ENCODE results near the gene RASSF7.

The RASSF7 gene

GRCh38 chr11:550746-551085 is 10.1 kb upstream of the RASSF7 start:
- no peak overlapping the region for H3K4me3 ChIP-seq (replicated peaks; ENCODE audit: low read depth, low read length)
- TF ChIP-seq CTCF (IDR thresholded peaks at IDR 0.05; ENCODE audit: insufficient read depth, low read length, poor library complexity, severe bottlenecking): no peak
- no peaks in the 10 kb centered on the region for H3K27me3 ChIP-seq (replicated peaks; ENCODE audit: control insufficient read depth, insufficient read depth, low read length)
- H3K36me3 ChIP-seq (ENCODE audit: control insufficient read depth, insufficient read depth, low read length): no peaks in the 10 kb centered on the region
- no peak for DNase-seq (ENCODE audit: extremely low read depth, insufficient read length)

GRCh38 chr11:551131-551530 is 9.6 kb upstream of the RASSF7 start:
- no peak for DNase-seq (ENCODE audit: extremely low read depth, insufficient read length)
- Histone ChIP-seq H3K36me3 (ENCODE audit: control insufficient read depth, insufficient read depth, low read length) (no peaks in the 10 kb centered on the region), H3K4me3 (replicated peaks; ENCODE audit: low read depth, low read length) (no peak overlapping the region), H3K27me3 (replicated peaks; ENCODE audit: control insufficient read depth, insufficient read depth, low read length) (no peaks in the 10 kb centered on the region)
- TF ChIP-seq CTCF (IDR thresholded peaks at IDR 0.05; ENCODE audit: insufficient read depth, low read length, poor library complexity, severe bottlenecking): no peak

GRCh38 chr11:551596-551995 is 9.2 kb upstream of the RASSF7 start:
- no peak for TF ChIP-seq CTCF (IDR thresholded peaks at IDR 0.05; ENCODE audit: insufficient read depth, low read length, poor library complexity, severe bottlenecking)
- no peaks in the 10 kb centered on the region for H3K27me3 ChIP-seq (replicated peaks; ENCODE audit: control insufficient read depth, insufficient read depth, low read length)
- H3K4me3 ChIP-seq (replicated peaks; ENCODE audit: low read depth, low read length): no peak overlapping the region
- DNase-seq (ENCODE audit: extremely low read depth, insufficient read length): no peak
- H3K36me3 ChIP-seq (ENCODE audit: control insufficient read depth, insufficient read depth, low read length): no peaks in the 10 kb centered on the region

GRCh38 chr11:553083-553987 is 7.4 kb upstream of the RASSF7 start:
- TF ChIP-seq CTCF (IDR thresholded peaks at IDR 0.05; ENCODE audit: insufficient read depth, low read length, poor library complexity, severe bottlenecking): no peak
- DNase-seq (ENCODE audit: extremely low read depth, insufficient read length): no peak
- Histone ChIP-seq H3K36me3 (ENCODE audit: control insufficient read depth, insufficient read depth, low read length) (no peaks in the 10 kb centered on the region), H3K4me3 (replicated peaks; ENCODE audit: low read depth, low read length) (no peak overlapping the region), H3K27me3 (replicated peaks; ENCODE audit: control insufficient read depth, insufficient read depth, low read length) (peaks cover 2% of the 10 kb centered on the region)

- no peak overlapping the region for H3K4me3 ChIP-seq (replicated peaks; ENCODE audit: low read depth, low read length)
- H3K36me3 ChIP-seq (ENCODE audit: control insufficient read depth, insufficient read depth, low read length): no peaks in the 10 kb centered on the region
- no peak for DNase-seq (ENCODE audit: extremely low read depth, insufficient read length)
- H3K27me3 ChIP-seq (replicated peaks; ENCODE audit: control insufficient read depth, insufficient read depth, low read length): peaks cover 2% of the 10 kb centered on the region
- TF ChIP-seq CTCF (IDR thresholded peaks at IDR 0.05; ENCODE audit: insufficient read depth, low read length, poor library complexity, severe bottlenecking): no peak
These were observed 6.8 kb upstream of the RASSF7 start for GRCh38 chr11:553988-554340.
